WTC11 (cell line): ENCODE data around the gene MMS22L. TPM values are rescaled to one million over a fixed set of nuclear protein-coding genes. Genes with fewer than 3 reads are reported as not detected.

ENCODE experiments used
- ATAC-seq: fragments of 200-7000 bp; cut with Tn5 transposase; 2 replicates; pipeline ENCODE4 v1.10.0; 2021; ENCODE audit warnings: mild to moderate bottlenecking, moderate library complexity
- CTCF ChIA-PET: fragments of 300-600 bp; sonication (Branson Sonifier 250); formaldehyde crosslinking; loops from one replicate; lab custom pipeline; 2021; ENCODE audit warnings: antibody characterized with exemption; lab: Charles Lee
- POLR2A ChIA-PET: fragments of 350-600 bp; sonication (Branson Sonifier 250); formaldehyde crosslinking; loops from one replicate; lab custom pipeline; 2021; ENCODE audit warnings: antibody characterized with exemption; lab: Charles Lee
- DNase-seq: peaks from one replicate; pipeline ENCODE4 v3.0.0; 2021; ENCODE audit warnings: low spot score
- H3K27ac Mint-ChIP-seq: 2 replicates; pipeline ENCODE4 v1.8.0; 2021; ENCODE audit warnings: mixed read lengths
- H3K27me3 Mint-ChIP-seq: 2 replicates; pipeline ENCODE4 v1.8.0; 2021; ENCODE audit warnings: low read depth, mild to moderate bottlenecking, moderate library complexity, mixed read lengths
- H3K36me3 Mint-ChIP-seq: 2 replicates; pipeline ENCODE4 v1.8.0; 2021; ENCODE audit warnings: mixed read lengths
- H3K4me1 Mint-ChIP-seq: 2 replicates; pipeline ENCODE4 v1.8.0; 2022; ENCODE audit warnings: mixed read lengths
- H3K4me3 Mint-ChIP-seq: 2 replicates; pipeline ENCODE4 v1.8.0; 2021; ENCODE audit warnings: mild to moderate bottlenecking, moderate library complexity, mixed read lengths
- H3K9me3 Mint-ChIP-seq: 2 replicates; pipeline ENCODE4 v1.8.0; 2021; ENCODE audit warnings: mixed read lengths
- NFATC4 ChIP-seq: fragments of 250-450 bp; sonication (Bioruptor Pico); IDR thresholded peaks from 2 replicates; pipeline ENCODE4 v1.9.0; 2021; ENCODE audit warnings: mild to moderate bottlenecking
- NR1H2 ChIP-seq: sonication (generic); formaldehyde crosslinking; IDR thresholded peaks from 2 replicates; pipeline ENCODE4 v1.9.0; 2021; ENCODE audit warnings: mild to moderate bottlenecking, moderate library complexity, missing genetic modification reagents
- NR3C1 ChIP-seq: sonication (generic); formaldehyde crosslinking; conservative IDR thresholded peaks from 2 replicates; pipeline ENCODE4 v1.8.1; 2023; ENCODE audit warnings: low read depth, mild to moderate bottlenecking, missing genetic modification reagents
- RORB ChIP-seq: fragments of 250-450 bp; sonication (Bioruptor Pico); IDR thresholded peaks from 2 replicates; pipeline ENCODE4 v1.9.0; 2021; ENCODE audit warnings: mild to moderate bottlenecking
- ZNF263 ChIP-seq: sonication (generic); formaldehyde crosslinking; IDR thresholded peaks from 2 replicates; pipeline ENCODE4 v1.8.1; 2022; ENCODE audit warnings: low read depth, mild to moderate bottlenecking, moderate library complexity, missing genetic modification reagents
- total RNA-seq: library from RNA; stranded (reverse); gene quantifications from 3 replicates; pipeline ENCODE4 v1.2.3, GENCODE V29; 2021
- TF ChIP-seq, protein P1 (sequence below): sonication (generic); formaldehyde crosslinking; IDR thresholded peaks from 2 replicates; pipeline ENCODE4 v1.8.1; 2023; ENCODE audit warnings: mild to moderate bottlenecking, missing genetic modification reagents, borderline replicate concordance
- TF ChIP-seq, protein P2 (sequence below): sonication (generic); formaldehyde crosslinking; IDR thresholded peaks from 2 replicates; pipeline ENCODE4 v1.8.0; 2023; ENCODE audit warnings: mild to moderate bottlenecking, missing genetic modification reagents
- TF ChIP-seq, protein P3 (sequence below): sonication (generic); formaldehyde crosslinking; IDR thresholded peaks from 2 replicates; pipeline ENCODE4 v1.8.0; 2022; ENCODE audit warnings: mild to moderate bottlenecking, missing genetic modification reagents
- TF ChIP-seq, protein P4 (sequence below): sonication (generic); formaldehyde crosslinking; IDR thresholded peaks from 2 replicates; pipeline ENCODE4 v1.8.1; 2023; ENCODE audit warnings: mild to moderate bottlenecking, missing genetic modification reagents, moderate library complexity
- TF ChIP-seq, protein P5 (sequence below): fragments of 250-450 bp; sonication (Bioruptor Pico); IDR thresholded peaks from 2 replicates; pipeline ENCODE4 v1.9.0; 2021; ENCODE audit warnings: mild to moderate bottlenecking
- TF ChIP-seq, protein P6 (sequence below): sonication (generic); formaldehyde crosslinking; IDR thresholded peaks from 2 replicates; pipeline ENCODE4 v1.8.1; 2022; ENCODE audit warnings: mild to moderate bottlenecking, missing genetic modification reagents, moderate library complexity, borderline replicate concordance

MMS22L gene
- total RNA-seq, 1 experiment from 2014 or later: 39.7 TPM

DNA sequence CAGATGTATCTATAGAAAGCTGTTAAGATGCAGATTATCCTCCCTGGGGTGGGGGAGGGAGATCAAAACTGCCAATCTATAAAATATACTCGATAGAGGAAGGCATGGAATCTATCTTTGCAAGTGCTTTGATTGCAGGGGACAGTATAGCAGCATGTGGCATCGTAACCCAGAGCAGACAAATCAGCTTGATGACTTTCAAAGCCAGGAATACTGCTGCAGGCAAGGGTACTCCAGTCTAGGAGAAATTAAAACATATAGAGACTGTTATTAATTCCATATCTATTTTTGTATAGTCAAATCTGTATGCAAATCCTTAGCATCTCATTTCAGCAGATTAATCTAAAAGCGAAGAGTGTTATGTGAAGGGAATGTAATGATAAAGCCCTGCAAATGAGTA lies 159.4 kb downstream of the MMS22L start (continued):
- TF ChIP-seq, protein P1, sequence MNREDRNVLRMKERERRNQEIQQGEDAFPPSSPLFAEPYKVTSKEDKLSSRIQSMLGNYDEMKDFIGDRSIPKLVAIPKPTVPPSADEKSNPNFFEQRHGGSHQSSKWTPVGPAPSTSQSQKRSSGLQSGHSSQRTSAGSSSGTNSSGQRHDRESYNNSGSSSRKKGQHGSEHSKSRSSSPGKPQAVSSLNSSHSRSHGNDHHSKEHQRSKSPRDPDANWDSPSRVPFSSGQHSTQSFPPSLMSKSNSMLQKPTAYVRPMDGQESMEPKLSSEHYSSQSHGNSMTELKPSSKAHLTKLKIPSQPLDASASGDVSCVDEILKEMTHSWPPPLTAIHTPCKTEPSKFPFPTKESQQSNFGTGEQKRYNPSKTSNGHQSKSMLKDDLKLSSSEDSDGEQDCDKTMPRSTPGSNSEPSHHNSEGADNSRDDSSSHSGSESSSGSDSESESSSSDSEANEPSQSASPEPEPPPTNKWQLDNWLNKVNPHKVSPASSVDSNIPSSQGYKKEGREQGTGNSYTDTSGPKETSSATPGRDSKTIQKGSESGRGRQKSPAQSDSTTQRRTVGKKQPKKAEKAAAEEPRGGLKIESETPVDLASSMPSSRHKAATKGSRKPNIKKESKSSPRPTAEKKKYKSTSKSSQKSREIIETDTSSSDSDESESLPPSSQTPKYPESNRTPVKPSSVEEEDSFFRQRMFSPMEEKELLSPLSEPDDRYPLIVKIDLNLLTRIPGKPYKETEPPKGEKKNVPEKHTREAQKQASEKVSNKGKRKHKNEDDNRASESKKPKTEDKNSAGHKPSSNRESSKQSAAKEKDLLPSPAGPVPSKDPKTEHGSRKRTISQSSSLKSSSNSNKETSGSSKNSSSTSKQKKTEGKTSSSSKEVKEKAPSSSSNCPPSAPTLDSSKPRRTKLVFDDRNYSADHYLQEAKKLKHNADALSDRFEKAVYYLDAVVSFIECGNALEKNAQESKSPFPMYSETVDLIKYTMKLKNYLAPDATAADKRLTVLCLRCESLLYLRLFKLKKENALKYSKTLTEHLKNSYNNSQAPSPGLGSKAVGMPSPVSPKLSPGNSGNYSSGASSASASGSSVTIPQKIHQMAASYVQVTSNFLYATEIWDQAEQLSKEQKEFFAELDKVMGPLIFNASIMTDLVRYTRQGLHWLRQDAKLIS (CRISPR knock-in tag): no peak
- TF ChIP-seq, protein P2, sequence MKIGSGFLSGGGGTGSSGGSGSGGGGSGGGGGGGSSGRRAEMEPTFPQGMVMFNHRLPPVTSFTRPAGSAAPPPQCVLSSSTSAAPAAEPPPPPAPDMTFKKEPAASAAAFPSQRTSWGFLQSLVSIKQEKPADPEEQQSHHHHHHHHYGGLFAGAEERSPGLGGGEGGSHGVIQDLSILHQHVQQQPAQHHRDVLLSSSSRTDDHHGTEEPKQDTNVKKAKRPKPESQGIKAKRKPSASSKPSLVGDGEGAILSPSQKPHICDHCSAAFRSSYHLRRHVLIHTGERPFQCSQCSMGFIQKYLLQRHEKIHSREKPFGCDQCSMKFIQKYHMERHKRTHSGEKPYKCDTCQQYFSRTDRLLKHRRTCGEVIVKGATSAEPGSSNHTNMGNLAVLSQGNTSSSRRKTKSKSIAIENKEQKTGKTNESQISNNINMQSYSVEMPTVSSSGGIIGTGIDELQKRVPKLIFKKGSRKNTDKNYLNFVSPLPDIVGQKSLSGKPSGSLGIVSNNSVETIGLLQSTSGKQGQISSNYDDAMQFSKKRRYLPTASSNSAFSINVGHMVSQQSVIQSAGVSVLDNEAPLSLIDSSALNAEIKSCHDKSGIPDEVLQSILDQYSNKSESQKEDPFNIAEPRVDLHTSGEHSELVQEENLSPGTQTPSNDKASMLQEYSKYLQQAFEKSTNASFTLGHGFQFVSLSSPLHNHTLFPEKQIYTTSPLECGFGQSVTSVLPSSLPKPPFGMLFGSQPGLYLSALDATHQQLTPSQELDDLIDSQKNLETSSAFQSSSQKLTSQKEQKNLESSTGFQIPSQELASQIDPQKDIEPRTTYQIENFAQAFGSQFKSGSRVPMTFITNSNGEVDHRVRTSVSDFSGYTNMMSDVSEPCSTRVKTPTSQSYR: no peak
- TF ChIP-seq, all 79 proteins: peak for 0

DNA sequence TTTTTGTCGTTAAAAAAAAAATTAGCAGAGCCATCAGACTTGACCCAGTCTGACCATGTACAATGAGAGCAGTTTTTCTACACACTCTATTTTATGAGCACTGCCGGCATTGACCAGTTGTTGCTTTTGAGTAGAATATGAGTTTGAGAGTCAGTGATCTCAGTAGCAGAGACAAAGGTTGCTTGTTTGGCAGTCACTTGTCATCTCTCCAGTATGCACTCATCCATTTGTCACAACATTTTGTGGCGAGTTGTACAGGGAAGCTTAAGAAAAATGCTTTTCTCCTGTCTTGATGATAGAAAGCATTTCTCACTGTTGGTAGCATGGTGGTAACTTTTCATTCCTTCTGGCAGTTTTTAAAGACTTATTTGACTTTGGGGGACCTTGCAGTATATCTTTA lies 159.9 kb downstream of the MMS22L start:
- ChIA-PET CTCF (interaction anchor here (0.6 to 1.2 kb wide), 2 partner anchors 45 to 462 kb away, joined by 3 to 4 read pairs; no protein-coding TSS in a partner anchor), POLR2A (no interaction called here)
- DNase-seq: no peak
- Mint-ChIP-seq H3K4me1 (0 out of 2 replicates have a peak, but pooled peaks cover 6% of the 10 kb centered on the region), H3K27me3 (no peaks in the 10 kb centered on the region), H3K27ac (no peak overlapping the region), H3K9me3 (peaks cover 16% of the 10 kb centered on the region), H3K36me3 (no peaks in the 10 kb centered on the region), H3K4me3 (no peak overlapping the region)
- TF ChIP-seq, protein P3, sequence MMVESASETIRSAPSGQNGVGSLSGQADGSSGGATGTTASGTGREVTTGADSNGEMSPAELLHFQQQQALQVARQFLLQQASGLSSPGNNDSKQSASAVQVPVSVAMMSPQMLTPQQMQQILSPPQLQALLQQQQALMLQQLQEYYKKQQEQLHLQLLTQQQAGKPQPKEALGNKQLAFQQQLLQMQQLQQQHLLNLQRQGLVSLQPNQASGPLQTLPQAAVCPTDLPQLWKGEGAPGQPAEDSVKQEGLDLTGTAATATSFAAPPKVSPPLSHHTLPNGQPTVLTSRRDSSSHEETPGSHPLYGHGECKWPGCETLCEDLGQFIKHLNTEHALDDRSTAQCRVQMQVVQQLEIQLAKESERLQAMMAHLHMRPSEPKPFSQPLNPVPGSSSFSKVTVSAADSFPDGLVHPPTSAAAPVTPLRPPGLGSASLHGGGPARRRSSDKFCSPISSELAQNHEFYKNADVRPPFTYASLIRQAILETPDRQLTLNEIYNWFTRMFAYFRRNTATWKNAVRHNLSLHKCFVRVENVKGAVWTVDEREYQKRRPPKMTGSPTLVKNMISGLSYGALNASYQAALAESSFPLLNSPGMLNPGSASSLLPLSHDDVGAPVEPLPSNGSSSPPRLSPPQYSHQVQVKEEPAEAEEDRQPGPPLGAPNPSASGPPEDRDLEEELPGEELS (CRISPR knock-in tag): no peak
- TF ChIP-seq, protein P4, sequence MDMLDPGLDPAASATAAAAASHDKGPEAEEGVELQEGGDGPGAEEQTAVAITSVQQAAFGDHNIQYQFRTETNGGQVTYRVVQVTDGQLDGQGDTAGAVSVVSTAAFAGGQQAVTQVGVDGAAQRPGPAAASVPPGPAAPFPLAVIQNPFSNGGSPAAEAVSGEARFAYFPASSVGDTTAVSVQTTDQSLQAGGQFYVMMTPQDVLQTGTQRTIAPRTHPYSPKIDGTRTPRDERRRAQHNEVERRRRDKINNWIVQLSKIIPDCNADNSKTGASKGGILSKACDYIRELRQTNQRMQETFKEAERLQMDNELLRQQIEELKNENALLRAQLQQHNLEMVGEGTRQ: no peak
- no peak for TF ChIP-seq RORB (CRISPR knock-in tag)
- no peak for TF ChIP-seq NR1H2
- no peak for TF ChIP-seq ZNF263 (CRISPR knock-in tag)
- TF ChIP-seq NR3C1: no peak
- ATAC-seq: no peak

DNA sequence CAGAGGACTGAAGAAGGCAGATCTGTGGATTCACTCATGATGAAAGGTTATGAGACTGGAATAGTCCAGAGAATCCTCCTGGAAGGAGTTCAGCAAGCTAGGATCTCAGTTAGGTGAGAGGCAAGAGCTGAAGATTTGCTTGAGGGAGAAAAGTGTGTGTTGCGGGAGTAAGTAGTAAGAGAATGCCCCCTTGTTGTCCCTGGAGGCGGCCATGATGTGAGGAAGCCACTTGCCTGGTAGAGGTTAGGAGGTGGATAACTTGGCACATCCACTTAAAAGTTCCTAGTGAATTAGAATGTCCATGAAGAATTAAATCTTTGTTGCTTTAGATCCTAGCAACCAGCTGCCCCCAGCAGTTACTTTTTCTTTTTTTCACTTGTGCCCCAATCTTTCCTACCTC lies 162.5 kb downstream of the MMS22L start:
- Mint-ChIP-seq H3K27me3 (no peaks in the 10 kb centered on the region), H3K4me1 (0 out of 2 replicates have a peak, but pooled peaks cover 6% of the 10 kb centered on the region), H3K27ac (no peak overlapping the region)

More for the DNA sequence above, 162.5 kb downstream of the MMS22L start:
- ChIA-PET CTCF (no interaction called here), POLR2A (no interaction called here)
- Mint-ChIP-seq H3K4me3 (no peak overlapping the region), H3K9me3 (peaks cover 16% of the 10 kb centered on the region), H3K36me3 (no peaks in the 10 kb centered on the region)
- DNase-seq (no peak), ATAC-seq (no peak)
- TF ChIP-seq, protein P1 (CRISPR knock-in tag): no peak
- TF ChIP-seq NFATC4 (CRISPR knock-in tag): no peak
- TF ChIP-seq, protein P5, sequence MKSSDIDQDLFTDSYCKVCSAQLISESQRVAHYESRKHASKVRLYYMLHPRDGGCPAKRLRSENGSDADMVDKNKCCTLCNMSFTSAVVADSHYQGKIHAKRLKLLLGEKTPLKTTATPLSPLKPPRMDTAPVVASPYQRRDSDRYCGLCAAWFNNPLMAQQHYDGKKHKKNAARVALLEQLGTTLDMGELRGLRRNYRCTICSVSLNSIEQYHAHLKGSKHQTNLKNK (CRISPR knock-in tag): no peak
- TF ChIP-seq, protein P2: no peak
- TF ChIP-seq, protein P6, sequence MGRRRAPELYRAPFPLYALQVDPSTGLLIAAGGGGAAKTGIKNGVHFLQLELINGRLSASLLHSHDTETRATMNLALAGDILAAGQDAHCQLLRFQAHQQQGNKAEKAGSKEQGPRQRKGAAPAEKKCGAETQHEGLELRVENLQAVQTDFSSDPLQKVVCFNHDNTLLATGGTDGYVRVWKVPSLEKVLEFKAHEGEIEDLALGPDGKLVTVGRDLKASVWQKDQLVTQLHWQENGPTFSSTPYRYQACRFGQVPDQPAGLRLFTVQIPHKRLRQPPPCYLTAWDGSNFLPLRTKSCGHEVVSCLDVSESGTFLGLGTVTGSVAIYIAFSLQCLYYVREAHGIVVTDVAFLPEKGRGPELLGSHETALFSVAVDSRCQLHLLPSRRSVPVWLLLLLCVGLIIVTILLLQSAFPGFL (CRISPR knock-in tag): no peak
